H1 (cell line): ENCODE results near the gene TMEM140. TPM values are rescaled to one million over a fixed set of nuclear protein-coding genes. Genes with fewer than 3 reads are reported as not detected.

Experiments
- CTCF ChIA-PET: fragments of 300-600 bp; sonication (Branson Sonifier 250); formaldehyde crosslinking; loops from one replicate; lab custom pipeline; 2021; ENCODE audit not compliant: partially characterized antibody; lab: Charles Lee
- POLR2A ChIA-PET: fragments of 300-600 bp; sonication (Branson Sonifier 250); formaldehyde crosslinking; loops from one replicate; lab custom pipeline; 2021; ENCODE audit warnings: inconsistent platforms; ENCODE audit not compliant: partially characterized antibody; lab: Charles Lee
- DNase-seq, 2 experiments: peaks; one replicate each; pipeline versions ENCODE4 v3.0.0 to v3.0.0-alpha.2; 2010 to 2022; ENCODE audit warnings: low spot score in 2 of 2, low read depth in 1 of 2, mixed read lengths in 1 of 2
- FAIRE-seq: peaks from 2 replicates; lab custom pipeline; 2011; peaks lifted over from hg19 to GRCh38; lab: Jason Lieb, UNC
- H2AFZ ChIP-seq: 2 replicates; pipeline ENCODE4 v1.8.1; 2012; ENCODE audit warnings: low read length, inconsistent platforms
- H2AK5ac ChIP-seq: 2 replicates; pipeline ENCODE4 v1.6.1; 2013; ENCODE audit warnings: low read depth, low read length
- H2BK120ac ChIP-seq: replicated peaks from 2 replicates; pipeline ENCODE3; 2013; ENCODE audit warnings: low read depth, low read length, inconsistent platforms
- H2BK12ac ChIP-seq: 2 replicates; pipeline ENCODE4 v1.6.1; 2013; ENCODE audit warnings: low read depth, low read length
- H2BK15ac ChIP-seq: 2 replicates; pipeline ENCODE4 v1.6.1; 2013; ENCODE audit warnings: low read length
- H2BK20ac ChIP-seq: 2 replicates; pipeline ENCODE4 v1.6.1; 2013; ENCODE audit warnings: low read length
- H2BK5ac ChIP-seq: 2 replicates; pipeline ENCODE4 v1.6.1; 2013; ENCODE audit warnings: low read depth, low read length
- H3K14ac ChIP-seq: 2 replicates; pipeline ENCODE4 v1.6.1; 2013; ENCODE audit warnings: inconsistent platforms; ENCODE audit not compliant: insufficient read length
- H3K18ac ChIP-seq: 2 replicates; pipeline ENCODE4 v1.6.1; 2013; ENCODE audit warnings: low read length; ENCODE audit errors: extremely low read depth
- H3K23ac ChIP-seq: 2 replicates; pipeline ENCODE4 v1.6.1; 2013; ENCODE audit warnings: inconsistent platforms; ENCODE audit not compliant: insufficient read length
- H3K23me2 ChIP-seq: 2 replicates; pipeline ENCODE4 v1.6.1; 2013; ENCODE audit warnings: low read depth, low read length
- H3K27ac ChIP-seq: 2 replicates; pipeline ENCODE4 v1.6.1; 2011; ENCODE audit warnings: low read depth, low read length, inconsistent platforms
- H3K27me3 ChIP-seq, 4 experiments: replicated peaks in 1 of 4; 1 replicate in 1 of 4; 2 replicates in 3 of 4; pipeline versions ENCODE4 v1.6.1 to v1.8.1; 2011 to 2013; ENCODE audit warnings: low read length in 3 of 4, mild to moderate bottlenecking in 3 of 4, inconsistent platforms in 2 of 4, mixed read lengths in 2 of 4, moderate library complexity in 1 of 4; ENCODE audit not compliant: control insufficient read depth in 3 of 4, insufficient read depth in 3 of 4; ENCODE audit errors: extremely low read depth in 1 of 4
- H3K36me3 ChIP-seq, 4 experiments: 2 replicates each; pipeline versions ENCODE4 v1.6.1 to v1.8.1; 2011 to 2013; ENCODE audit warnings: mild to moderate bottlenecking in 4 of 4, low read length in 3 of 4, moderate library complexity in 2 of 4, control low read depth in 1 of 4, inconsistent platforms in 1 of 4; ENCODE audit not compliant: insufficient read depth in 4 of 4, control insufficient read depth in 2 of 4
- H3K4ac ChIP-seq: replicated peaks from 2 replicates; pipeline ENCODE3; 2013; ENCODE audit warnings: low read length, low read depth, mixed read lengths, inconsistent platforms; ENCODE audit not compliant: insufficient read length
- H3K4me1 ChIP-seq, 4 experiments: replicated peaks in 1 of 4; 1 replicate in 1 of 4; 2 replicates in 3 of 4; pipeline versions ENCODE4 v1.6.1 to v1.8.1; 2011 to 2013; ENCODE audit warnings: low read length in 3 of 4, inconsistent platforms in 2 of 4, mixed read lengths in 1 of 4; ENCODE audit not compliant: insufficient read depth in 4 of 4, control insufficient read depth in 3 of 4
- H3K4me2 ChIP-seq, 2 experiments: 2 replicates each; pipeline versions ENCODE4 v1.6.1 to v1.8.1; 2011 to 2013; ENCODE audit warnings: low read depth in 2 of 2, low read length in 2 of 2, control low read depth in 1 of 2, inconsistent platforms in 1 of 2, mild to moderate bottlenecking in 1 of 2; ENCODE audit not compliant: insufficient read depth in 1 of 2
- H3K4me3 ChIP-seq, 4 experiments: fragments of 200-600, 300-600 bp in 1 of 4; sonication (generic), shearing (Covaris generic), sonication (Bioruptor Twin) in 1 of 4; 2 replicates each; pipeline versions ENCODE4 v1.5.1 to v1.8.1; 2011 to 2016; ENCODE audit warnings: low read length in 4 of 4, low read depth in 3 of 4, control low read depth in 2 of 4, inconsistent platforms in 2 of 4, mild to moderate bottlenecking in 2 of 4, mixed read lengths in 1 of 4, moderate library complexity in 1 of 4; ENCODE audit not compliant: insufficient read depth in 2 of 4; ENCODE audit errors: extremely low read depth in 1 of 4
- H3K56ac ChIP-seq: replicated peaks from 2 replicates; pipeline ENCODE3; 2013; ENCODE audit warnings: low read depth, mild to moderate bottlenecking, mixed read lengths, low read length, inconsistent platforms; ENCODE audit not compliant: insufficient read length
- H3K79me1 ChIP-seq: 2 replicates; pipeline ENCODE4 v1.6.1; 2013; ENCODE audit warnings: low read depth, low read length, control low read depth
- H3K79me2 ChIP-seq, 2 experiments: 2 replicates each; pipeline versions ENCODE4 v1.6.1 to v1.8.1; 2012 to 2013; ENCODE audit warnings: low read length in 2 of 2, mild to moderate bottlenecking in 2 of 2, inconsistent platforms in 1 of 2; ENCODE audit not compliant: insufficient read depth in 2 of 2, control insufficient read depth in 1 of 2
- H3K9ac ChIP-seq, 4 experiments: replicated peaks in 1 of 4; 1 replicate in 1 of 4; 2 replicates in 3 of 4; pipeline versions ENCODE4 v1.6.1 to v1.8.1; 2011 to 2013; ENCODE audit warnings: low read depth in 3 of 4, low read length in 3 of 4, control low read depth in 2 of 4, mild to moderate bottlenecking in 2 of 4, moderate library complexity in 2 of 4, inconsistent platforms in 1 of 4; ENCODE audit errors: extremely low read depth in 1 of 4
- H3K9me3 ChIP-seq, 2 experiments: 2 replicates each; pipeline versions ENCODE4 v1.6.1 to v1.8.1; 2012 to 2013; ENCODE audit warnings: mild to moderate bottlenecking in 2 of 2, moderate library complexity in 2 of 2, control low read depth in 1 of 2, inconsistent platforms in 1 of 2, low read depth in 1 of 2, low read length in 1 of 2, mixed read lengths in 1 of 2; ENCODE audit not compliant: insufficient read depth in 2 of 2
- H4K20me1 ChIP-seq, 2 experiments: replicated peaks in 1 of 2; 2 replicates each; pipeline versions ENCODE3 to v1.8.1; 2011 to 2013; ENCODE audit warnings: inconsistent platforms in 2 of 2, low read length in 2 of 2, mild to moderate bottlenecking in 1 of 2; ENCODE audit not compliant: insufficient read depth in 2 of 2, control insufficient read depth in 1 of 2
- H4K5ac ChIP-seq: 2 replicates; pipeline ENCODE4 v1.6.1; 2013; ENCODE audit warnings: low read length, low read depth, mixed read lengths, inconsistent platforms; ENCODE audit not compliant: insufficient read length
- H4K8ac ChIP-seq: 2 replicates; pipeline ENCODE4 v1.8.0; 2013; ENCODE audit warnings: mild to moderate bottlenecking, moderate library complexity, low read length, inconsistent platforms; ENCODE audit not compliant: insufficient read depth; ENCODE audit errors: extremely low read depth
- H4K91ac ChIP-seq: replicated peaks from 2 replicates; pipeline ENCODE3; 2013; ENCODE audit warnings: low read length, mixed read lengths, inconsistent platforms; ENCODE audit not compliant: insufficient read length
- CHD1 ChIP-seq: IDR thresholded peaks from 2 replicates; pipeline ENCODE4 v1.6.1; 2012; ENCODE audit warnings: low read depth, low read length, improper control_type of control experiment
- JUND ChIP-seq: IDR thresholded peaks from 2 replicates; pipeline ENCODE4 v1.6.1; 2011; ENCODE audit warnings: mild to moderate bottlenecking, improper control_type of control experiment, low read length
- SAP30 ChIP-seq: fragments of 300-600 bp; sonication (generic); IDR thresholded peaks from 2 replicates; pipeline ENCODE4 v1.7.1; 2012; ENCODE audit warnings: low read length, moderate library complexity, mild to moderate bottlenecking, inconsistent platforms; ENCODE audit not compliant: insufficient read depth, insufficient replicate concordance
- ZNF274 ChIP-seq: IDR thresholded peaks from 2 replicates; pipeline ENCODE4 v1.7.0; 2012; ENCODE audit warnings: low read length, borderline replicate concordance; ENCODE audit errors: extremely low read depth
- WGBS, 2 experiments: shearing (Covaris generic) in 1 of 2; methylation state at CpG; one replicate each; pipeline versions ENCODE4 v1.1.6 to v1.1.7; 2013 to 2015; ENCODE audit warnings: low lambda C conversion rate in 2 of 2, mixed read lengths in 2 of 2, inconsistent platforms in 1 of 2, low coverage in 1 of 2, missing lambda C conversion rate in 1 of 2; ENCODE audit not compliant: insufficient replicate concordance in 2 of 2, insufficient coverage in 1 of 2, insufficient read length in 1 of 2; ENCODE audit errors: extremely low coverage in 1 of 2, missing lambda C conversion rate in 1 of 2; 5-methylcytosine and 5-hydroxymethylcytosine counted together
- polyA plus RNA-seq, 7 experiments: library from polyadenylated mRNA; depleted of rRNA in 3 of 7; stranded (reverse) in 5 of 7; unstranded in 2 of 7; fragments of >200 nt in 5 of 7; fragments of 200-250 nt in 2 of 7; gene quantifications; 1 replicate in 5 of 7; 2 replicates in 1 of 7; 4 replicates in 1 of 7; pipeline versions ENCODE4 v1.2.1 to v1.2.3, GENCODE V29; 2011 to 2013; ENCODE audit warnings: missing spikeins in 2 of 7, mixed read lengths in 2 of 7
- total RNA-seq: library from RNA; stranded (reverse); fragmentation: NEBNext Ultra II Directional; extraction: Animal tissue kit (Norgen Biotek cat#: 25700); gene quantifications from 2 replicates; pipeline ENCODE4 v1.2.1, GENCODE V29; 2021
- TF ChIP-seq, protein P1 (sequence below): IDR thresholded peaks from 2 replicates; pipeline ENCODE4 v1.6.1; 2011; ENCODE audit warnings: low read depth, mild to moderate bottlenecking, low read length; ENCODE audit not compliant: insufficient read depth

Gene TMEM140
- total and polyA plus RNA-seq, 2 of the 8 experiments (the other 6 are each of a cell fraction or from before 2014, with no cell fraction given): not detected

- H2AFZ ChIP-seq: no peak overlapping the region
- no peak overlapping the region for H4K5ac ChIP-seq
- no peak overlapping the region for H2AK5ac ChIP-seq
- H2BK15ac ChIP-seq: no peak overlapping the region
- H3K9ac ChIP-seq: no peak overlapping the region
- no peak for TF ChIP-seq CHD1
- TF ChIP-seq SAP30: no peak
- TF ChIP-seq JUND: no peak
- TF ChIP-seq ZNF274: no peak
- TF ChIP-seq, protein P1, sequence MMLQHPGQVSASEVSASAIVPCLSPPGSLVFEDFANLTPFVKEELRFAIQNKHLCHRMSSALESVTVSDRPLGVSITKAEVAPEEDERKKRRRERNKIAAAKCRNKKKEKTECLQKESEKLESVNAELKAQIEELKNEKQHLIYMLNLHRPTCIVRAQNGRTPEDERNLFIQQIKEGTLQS: no peak
- no peak for DNase-seq
- no peaks in the 10 kb centered on the region; the same call in 1 of the 2 replicates for H3K79me1 ChIP-seq
- peaks cover 0 to 7% (median 3%) of the 10 kb centered on the region in 4 experiments; a peak in 4 of 8 replicates for H3K36me3 ChIP-seq
- H2BK12ac ChIP-seq: no peak overlapping the region
- H3K18ac ChIP-seq: no peak overlapping the region
- no peak overlapping the region for H4K8ac ChIP-seq
- H2BK120ac ChIP-seq: no peak overlapping the region
- no peak overlapping the region for H3K4me2 ChIP-seq
- no peak overlapping the region for H3K23ac ChIP-seq
- H3K4me3 ChIP-seq: no peak overlapping the region
- no peaks in the 10 kb centered on the region for H3K79me2 ChIP-seq
- peaks cover 22 to 25% of the 10 kb centered on the region in 2 experiments for H3K9me3 ChIP-seq
- H4K91ac ChIP-seq: no peak overlapping the region
- H3K27ac ChIP-seq: no peak overlapping the region
- H3K14ac ChIP-seq: no peak overlapping the region
- 0 out of 7 replicates have a peak, but pooled peaks cover 0 to 2% (median 0%) of the 10 kb centered on the region in 4 experiments for H3K4me1 ChIP-seq
- H3K56ac ChIP-seq: no peak overlapping the region
- no peak overlapping the region for H2BK5ac ChIP-seq
- no peaks in the 10 kb centered on the region for H3K23me2 ChIP-seq
- no peak overlapping the region for H3K4ac ChIP-seq
- CTCF ChIA-PET: interaction anchor here (3.5 kb wide), 1 partner anchor 10 kb away, joined by 12 read pairs; no protein-coding TSS in a partner anchor
- POLR2A ChIA-PET: interaction anchor here (1.4 to 5.7 kb wide), 2 partner anchors 11 kb away, joined by 4 to 32 read pairs; partner anchors contain the start of genes CYREN and TMEM140
- H3K27me3 ChIP-seq: no peaks in the 10 kb centered on the region
- no peaks in the 10 kb centered on the region for H4K20me1 ChIP-seq
- FAIRE-seq: no peak
- no peak overlapping the region for H2BK20ac ChIP-seq
- WGBS, 2 experiments: 88% methylated on average over 6 of the region's 6 CpGs; no CpG with 5 or more reads in 1 of the 2 experiments
Observed at GRCh38 chr7:135158874-135159273, 11.0 kb downstream of the TMEM140 start.
